OCI-LY3 (cell line): ENCODE results near the gene PRUNE2.

Experiments
- H2AFZ ChIP-seq: fragments of 200-600, 300-600 bp; shearing (Covaris generic); 2 replicates; pipeline ENCODE4 v1.6.0; 2014; ENCODE audit warnings: antibody characterized with exemption, low read depth, low read length
- H3K27ac ChIP-seq: fragments of 200-600, 300-600 bp; sonication (generic); 2 replicates; pipeline ENCODE4 v1.5.1; 2014; ENCODE audit warnings: mild to moderate bottlenecking, low read length, moderate library complexity, mixed read lengths
- H3K27me3 ChIP-seq: fragments of 200-600, 300-600 bp; sonication (generic); 2 replicates; pipeline ENCODE4 v1.6.1; 2014; ENCODE audit warnings: low read depth, low read length, mixed read lengths
- H3K36me3 ChIP-seq: fragments of 200-600, 300-600 bp; sonication (generic); replicated peaks from 2 replicates; pipeline ENCODE3; 2014; ENCODE audit warnings: low read depth, low read length, mixed read lengths
- H3K4me1 ChIP-seq: fragments of 300-600, 200-600 bp; sonication (generic); 2 replicates; pipeline ENCODE4 v1.6.1; 2014; ENCODE audit warnings: low read length, mixed read lengths
- H3K4me2 ChIP-seq: fragments of 200-600, 300-600 bp; sonication (generic); 2 replicates; pipeline ENCODE4 v1.6.1; 2014; ENCODE audit warnings: low read length, mixed read lengths
- H3K4me3 ChIP-seq: fragments of 300-600, 200-600 bp; sonication (generic); 2 replicates; pipeline ENCODE4 v1.5.1; 2014; ENCODE audit warnings: antibody characterized with exemption, mild to moderate bottlenecking, low read length, moderate library complexity
- H3K79me2 ChIP-seq: fragments of 300-600, 200-600 bp; shearing (Covaris generic); 2 replicates; pipeline ENCODE4 v1.6.1; 2014; ENCODE audit warnings: mild to moderate bottlenecking, low read length, mixed read lengths
- H3K9ac ChIP-seq: fragments of 300-600, 200-600 bp; shearing (Covaris generic); 2 replicates; pipeline ENCODE4 v1.6.0; 2014; ENCODE audit warnings: mild to moderate bottlenecking, low read length, moderate library complexity
- H3K9me3 ChIP-seq: fragments of 200-600, 300-600 bp; shearing (Covaris generic); 2 replicates; pipeline ENCODE4 v1.6.1; 2014; ENCODE audit warnings: low read length, mixed read lengths; ENCODE audit not compliant: insufficient read depth
- H4K20me1 ChIP-seq: fragments of 200-600, 300-600 bp; sonication (generic); 2 replicates; pipeline ENCODE4 v1.6.1; 2016; ENCODE audit warnings: low read length, mixed read lengths; ENCODE audit not compliant: insufficient read depth
- CTCF ChIP-seq: fragments of 200-600, 300-600 bp; sonication (generic); IDR thresholded peaks from 2 replicates; pipeline ENCODE4 v1.5.1; 2014; ENCODE audit warnings: antibody characterized with exemption, low read length, low read depth
- EZH2phosphoT487 ChIP-seq: fragments of 200-600 bp; shearing (Covaris generic); IDR thresholded peaks from 2 replicates; pipeline ENCODE4 v1.6.1; 2018; ENCODE audit warnings: antibody characterized with exemption, mixed run types, low read depth

Gene PRUNE2

GRCh38 chr9:76610011-76610352, 295.9 kb downstream of the PRUNE2 start:
- no peak overlapping the region for H3K27ac ChIP-seq
- peaks cover 8% of the 10 kb centered on the region for H3K4me1 ChIP-seq
- H3K79me2 ChIP-seq, result no peaks in the 10 kb centered on the region
- no peak overlapping the region for H3K4me2 ChIP-seq
- H3K9ac ChIP-seq, result no peak overlapping the region
- H2AFZ ChIP-seq, result no peak overlapping the region
- no peaks in the 10 kb centered on the region for H4K20me1 ChIP-seq
- H3K36me3 ChIP-seq, result no peaks in the 10 kb centered on the region
- H3K9me3 ChIP-seq, result no peaks in the 10 kb centered on the region
- H3K27me3 ChIP-seq, result peaks cover 77% of the 10 kb centered on the region
- no peak overlapping the region for H3K4me3 ChIP-seq
- TF ChIP-seq EZH2phosphoT487, result no peak
- TF ChIP-seq CTCF, result no peak

DNA sequence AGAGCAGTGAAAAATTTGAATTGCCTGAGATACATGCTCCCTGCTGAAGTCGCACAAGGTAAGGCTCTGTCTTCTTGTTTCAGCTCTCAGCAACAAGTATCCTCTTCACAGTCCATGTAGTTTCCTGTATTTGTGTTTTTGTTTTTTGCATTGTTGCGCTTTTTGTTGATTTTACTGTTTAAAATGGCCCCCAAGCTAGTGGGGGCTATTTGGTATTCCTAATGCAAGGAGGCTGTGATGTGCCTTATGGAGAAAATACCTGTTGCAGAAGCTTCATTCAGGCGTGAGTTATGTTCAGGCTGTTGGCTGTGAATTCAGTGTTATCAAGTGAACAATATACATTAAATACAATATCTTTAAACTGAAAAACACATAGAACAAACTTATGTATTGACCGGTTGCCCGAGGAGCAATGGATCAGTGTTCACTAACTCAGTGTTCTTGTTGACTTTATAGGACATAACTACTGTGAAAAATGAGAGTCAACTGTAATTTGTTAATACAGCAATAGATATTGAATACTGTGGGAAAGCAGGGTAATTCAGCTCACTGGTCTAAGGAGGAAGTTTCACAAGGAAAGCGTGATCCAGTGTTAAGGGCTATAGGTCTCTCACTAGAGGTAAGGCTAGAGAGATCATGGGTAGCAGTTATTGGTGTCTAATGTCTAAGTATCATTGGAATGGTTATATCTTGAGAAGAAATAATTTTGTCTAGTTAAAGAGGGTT, 296.5 kb downstream of the PRUNE2 start:
- H3K4me2 ChIP-seq, result no peak overlapping the region
- no peak overlapping the region for H3K9ac ChIP-seq
- H3K27me3 ChIP-seq, result peaks cover 73% of the 10 kb centered on the region

DNA sequence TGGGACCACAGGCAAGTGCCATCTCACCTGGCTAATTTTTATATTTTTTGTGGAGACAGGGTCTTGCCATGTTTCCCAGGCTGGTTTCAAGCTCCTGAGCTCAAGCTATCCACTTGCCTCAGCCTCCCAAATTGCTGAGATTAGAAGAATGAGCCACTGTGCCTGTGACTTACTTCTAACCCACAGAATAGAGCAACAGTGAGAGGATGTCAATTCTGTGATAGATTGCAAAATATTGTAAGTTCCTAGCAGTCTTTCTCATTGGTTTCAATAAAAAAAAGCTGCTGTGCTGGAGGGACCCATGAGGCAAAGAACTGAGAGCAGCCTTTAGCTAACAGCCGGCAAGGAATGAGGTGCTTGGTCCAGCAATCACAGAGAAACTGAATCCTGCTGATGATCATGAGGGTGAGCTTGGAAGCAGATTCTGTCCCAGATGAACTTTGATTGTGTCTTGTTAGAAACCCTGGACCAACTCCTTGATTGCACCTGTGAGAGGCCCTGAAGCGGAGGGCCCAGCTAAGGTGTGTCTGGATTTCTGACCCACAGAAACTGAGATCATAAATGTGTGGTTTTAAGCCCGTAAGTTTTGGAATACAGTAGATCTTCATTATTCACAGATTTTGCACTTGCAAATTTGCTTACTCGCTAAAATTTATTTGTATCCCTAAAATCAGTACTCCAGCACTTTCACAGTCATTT, 297.2 kb downstream of the PRUNE2 start:
- Histone ChIP-seq H4K20me1 (no peaks in the 10 kb centered on the region), H3K36me3 (no peaks in the 10 kb centered on the region), H3K4me1 (peaks cover 10% of the 10 kb centered on the region), H3K27ac (no peak overlapping the region), H3K79me2 (no peaks in the 10 kb centered on the region), H2AFZ (no peak overlapping the region), H3K9me3 (no peaks in the 10 kb centered on the region), H3K27me3 (peaks cover 66% of the 10 kb centered on the region), H3K9ac (no peak overlapping the region), H3K4me3 (no peak overlapping the region), H3K4me2 (no peak overlapping the region)
- TF ChIP-seq CTCF, result no peak
- no peak for TF ChIP-seq EZH2phosphoT487

More for the DNA sequence above, 296.5 kb downstream of the PRUNE2 start:
- Histone ChIP-seq H3K4me3 (no peak overlapping the region), H3K79me2 (no peaks in the 10 kb centered on the region), H3K4me1 (peaks cover 10% of the 10 kb centered on the region), H2AFZ (no peak overlapping the region), H3K27ac (no peak overlapping the region), H3K36me3 (no peaks in the 10 kb centered on the region), H3K9me3 (no peaks in the 10 kb centered on the region), H4K20me1 (no peaks in the 10 kb centered on the region)
- TF ChIP-seq EZH2phosphoT487, result no peak
- TF ChIP-seq CTCF, result no peak

- no peaks in the 10 kb centered on the region for H3K79me2 ChIP-seq
- no peaks in the 10 kb centered on the region for H4K20me1 ChIP-seq
- H3K4me3 ChIP-seq, result no peak overlapping the region
- H3K36me3 ChIP-seq, result no peaks in the 10 kb centered on the region
- peaks cover 66% of the 10 kb centered on the region for H3K27me3 ChIP-seq
- H3K4me1 ChIP-seq, result peaks cover 10% of the 10 kb centered on the region
- H3K9me3 ChIP-seq, result no peaks in the 10 kb centered on the region
- no peak overlapping the region for H3K27ac ChIP-seq
- no peak overlapping the region for H3K9ac ChIP-seq
- no peak for TF ChIP-seq EZH2phosphoT487
- no peak for TF ChIP-seq CTCF
- H2AFZ ChIP-seq, result no peak overlapping the region
- no peak overlapping the region for H3K4me2 ChIP-seq
Measured at GRCh38 chr9:76607730-76608436, 298.0 kb downstream of the PRUNE2 start.
